GM18519 (cell line): ENCODE results near the gene ARL4C.

Source experiments
- ATAC-seq: cut with Tn5 transposase; IDR thresholded peaks from one replicate; pipeline ENCODE4 v1.9.1; 2021; ENCODE audit warnings: mild to moderate bottlenecking, moderate library complexity; ENCODE audit not compliant: unreplicated experiment, low FRiP score

The ARL4C gene

GRCh38 chr2:234496835-234497593 lies at the start of gene ARL4C:
Gene ARL4C (minus strand): TSS chr2:234497081. CDS start chr2:234496586, 495 bp downstream.
- peak; percentile 35 for ATAC-seq

- ATAC-seq, result no peak
Observed at GRCh38 chr2:234544659-234545611, 48.1 kb upstream of the ARL4C start.

GRCh38 chr2:234542742-234543141 lies 45.9 kb upstream of the ARL4C start:
- no peak for ATAC-seq

GRCh38 chr2:234537929-234538328 lies 41.0 kb upstream of the ARL4C start:
- no peak for ATAC-seq

GRCh38 chr2:234536178-234536965 lies 39.5 kb upstream of the ARL4C start:
- ATAC-seq, result no peak

- no peak for ATAC-seq
Observed at GRCh38 chr2:234535464-234535863, 38.6 kb upstream of the ARL4C start.

GRCh38 chr2:234534515-234534914 lies 37.6 kb upstream of the ARL4C start:
- no peak for ATAC-seq

GRCh38 chr2:234533626-234534025 lies 36.7 kb upstream of the ARL4C start:
- no peak for ATAC-seq

- no peak for ATAC-seq
Observed at GRCh38 chr2:234528410-234529148, 31.7 kb upstream of the ARL4C start.

GRCh38 chr2:234526711-234527110 lies 29.8 kb upstream of the ARL4C start:
- ATAC-seq, result no peak

GRCh38 chr2:234521536-234521935 lies 24.7 kb upstream of the ARL4C start:
- ATAC-seq, result no peak

GRCh38 chr2:234518986-234519642 lies 22.2 kb upstream of the ARL4C start:
- no peak for ATAC-seq

GRCh38 chr2:234517971-234518370 lies 21.1 kb upstream of the ARL4C start:
- ATAC-seq, result no peak

GRCh38 chr2:234514873-234515638 lies 18.2 kb upstream of the ARL4C start:
- no peak for ATAC-seq

- ATAC-seq, result no peak
Observed at GRCh38 chr2:234514099-234514498, 17.2 kb upstream of the ARL4C start.

- ATAC-seq, result no peak
Observed at GRCh38 chr2:234512884-234513669, 16.2 kb upstream of the ARL4C start.

- ATAC-seq, result no peak
Observed at GRCh38 chr2:234502919-234503285, 6.0 kb upstream of the ARL4C start.

- no peak for ATAC-seq
Observed at GRCh38 chr2:234502285-234502918, 5.5 kb upstream of the ARL4C start.
